GM04503 (cell line): ENCODE results near the gene MRPS22.
A peak's percentile ranks its signal among the peaks of the same experiment; 100 is the strongest.
"Not testable (repeated sequence)": the region's sequence is repeated elsewhere in the genome, so short reads cannot be mapped to it uniquely, and the experiment has no call there.

Experiments
- DNase-seq: peaks from one replicate; pipeline ENCODE4 v3.0.0-alpha.2; 2012; ENCODE audit warnings: low read depth

Gene MRPS22

DNA sequence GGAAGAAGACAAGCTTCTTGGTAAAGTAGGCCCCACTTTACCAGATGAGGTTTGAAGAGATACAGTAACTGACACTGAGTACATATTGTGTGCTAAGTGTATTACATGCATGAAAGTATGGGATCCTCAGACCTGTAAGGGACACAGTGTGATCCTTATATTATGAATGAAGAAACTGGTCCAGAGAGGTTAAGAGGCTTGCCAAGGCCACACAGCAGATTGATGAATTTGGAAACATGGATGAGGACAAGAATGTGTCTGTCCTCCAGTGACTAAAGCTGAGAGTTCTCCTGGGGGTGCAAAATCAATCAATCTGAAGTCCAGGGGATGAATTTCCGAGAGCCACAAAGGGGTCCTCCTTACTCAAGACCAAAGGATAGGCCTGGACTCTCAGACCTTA, 31.4 kb upstream of the MRPS22 start:
- no peak for DNase-seq

DNA sequence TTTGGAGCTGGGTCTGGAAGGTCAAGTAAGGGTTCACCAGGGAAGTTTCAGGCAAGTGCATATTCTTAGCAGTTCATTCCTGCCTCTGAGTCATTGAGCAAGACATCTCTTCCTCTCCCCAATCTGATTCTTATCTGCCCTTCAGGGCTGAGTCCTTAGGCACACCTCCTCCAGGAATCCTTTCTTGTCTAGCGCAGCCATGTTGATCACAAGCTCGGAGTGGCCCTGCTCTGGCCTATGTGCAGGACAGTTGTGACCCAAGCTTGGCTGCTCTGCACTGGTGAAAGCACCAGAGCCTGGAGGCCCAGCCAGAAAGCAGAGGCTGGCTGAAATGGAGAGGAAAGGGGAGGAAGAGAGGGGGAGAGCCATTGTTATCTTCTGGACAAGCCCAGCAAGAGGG, 30.9 kb upstream of the MRPS22 start:
- DNase-seq: no peak

DNA sequence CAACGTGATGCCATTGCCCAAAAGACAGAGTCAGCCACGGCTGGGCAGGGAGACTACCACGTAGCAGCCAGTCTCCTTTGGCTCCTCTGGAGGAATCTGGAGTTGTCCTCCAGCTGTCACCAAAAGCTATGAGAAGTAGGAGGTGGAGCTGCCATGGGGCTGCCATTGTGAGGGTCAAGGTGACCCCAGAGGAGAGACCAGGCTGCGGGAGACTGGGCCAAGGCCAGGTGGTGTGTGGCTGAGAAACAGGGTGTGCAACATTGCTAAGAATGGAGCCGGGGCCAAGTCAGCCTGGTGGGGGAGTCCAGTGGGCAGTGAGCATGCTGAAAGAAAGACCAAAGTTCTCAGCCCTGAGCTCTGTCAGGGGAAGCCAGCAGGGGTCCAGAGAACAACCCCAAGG, 29.9 kb upstream of the MRPS22 start:
- DNase-seq: no peak

DNA sequence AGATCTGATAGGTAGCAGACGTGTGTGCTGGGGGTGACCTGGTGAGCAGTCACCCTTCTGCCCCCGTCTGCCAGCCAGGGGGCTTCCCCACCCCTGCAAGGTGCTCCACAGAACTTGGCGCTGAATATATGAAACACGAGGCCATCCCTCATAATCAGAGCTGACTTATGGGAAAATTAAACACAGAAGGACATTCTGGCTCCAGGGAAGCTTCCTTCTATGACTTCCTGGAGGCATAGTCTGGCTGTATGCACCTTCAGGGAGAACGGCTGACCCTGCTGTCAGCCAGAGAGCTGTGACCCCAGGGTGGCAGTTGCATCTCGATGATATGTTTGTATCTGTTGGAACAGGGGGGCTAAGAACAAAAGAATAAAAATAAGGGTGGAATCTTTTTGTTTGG, 26.6 kb upstream of the MRPS22 start:
- no peak for DNase-seq

DNA sequence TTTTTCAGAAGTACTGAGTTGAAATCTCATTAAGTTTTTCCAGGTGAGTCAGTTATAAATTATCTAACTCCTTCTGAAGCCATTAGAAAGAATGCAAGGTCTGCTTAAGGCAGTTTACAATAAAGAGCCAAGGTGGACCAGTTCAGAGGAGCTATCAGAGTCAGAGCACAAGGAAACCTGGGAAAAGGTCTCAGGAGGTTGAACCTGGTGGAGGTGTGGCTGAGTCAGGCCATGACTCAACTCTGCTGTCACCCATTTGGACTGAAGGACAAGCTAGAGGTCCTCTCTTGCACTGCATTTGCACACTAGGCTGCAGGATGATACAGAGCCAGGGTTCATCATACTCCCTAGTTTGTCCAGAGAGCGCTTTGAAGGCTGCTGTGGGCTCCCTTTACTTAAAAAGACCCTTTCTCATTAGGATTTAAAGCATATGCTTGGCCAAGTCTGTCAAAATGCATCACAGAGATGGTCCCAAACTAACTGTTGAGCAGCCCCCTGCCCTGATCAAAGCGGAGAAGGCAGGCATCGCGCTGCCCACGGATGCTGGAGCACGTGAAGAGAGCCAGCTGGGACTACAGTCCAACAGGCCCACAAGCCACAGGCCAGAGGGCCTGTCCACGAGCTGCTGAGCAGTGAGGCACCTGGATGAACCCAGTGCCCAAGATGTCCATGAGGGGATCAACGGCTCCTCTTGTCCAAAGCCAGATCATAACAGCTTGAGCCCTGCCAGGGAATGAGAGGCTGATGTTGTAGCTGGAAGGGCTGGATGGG, 26.0 kb upstream of the MRPS22 start:
- DNase-seq: no peak

DNA sequence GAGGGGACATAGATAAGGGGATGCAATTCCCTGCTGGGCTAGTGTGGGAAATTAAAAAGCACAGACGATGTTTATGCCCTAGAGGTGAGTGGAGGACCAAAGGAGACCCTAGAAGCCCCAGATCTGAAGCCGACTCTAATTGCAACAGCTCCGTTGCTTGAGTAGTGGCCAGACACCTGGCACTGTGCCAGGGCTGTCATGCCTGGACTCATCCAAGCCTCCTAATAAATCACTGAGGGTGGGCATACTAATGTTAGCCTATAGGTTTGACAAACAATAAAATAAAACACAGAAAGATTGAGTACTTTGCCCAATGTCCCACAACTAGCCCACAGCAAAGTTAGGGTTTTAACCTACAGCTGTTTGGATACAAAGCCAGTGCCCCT, 25.4 kb upstream of the MRPS22 start:
- no peak for DNase-seq

DNA sequence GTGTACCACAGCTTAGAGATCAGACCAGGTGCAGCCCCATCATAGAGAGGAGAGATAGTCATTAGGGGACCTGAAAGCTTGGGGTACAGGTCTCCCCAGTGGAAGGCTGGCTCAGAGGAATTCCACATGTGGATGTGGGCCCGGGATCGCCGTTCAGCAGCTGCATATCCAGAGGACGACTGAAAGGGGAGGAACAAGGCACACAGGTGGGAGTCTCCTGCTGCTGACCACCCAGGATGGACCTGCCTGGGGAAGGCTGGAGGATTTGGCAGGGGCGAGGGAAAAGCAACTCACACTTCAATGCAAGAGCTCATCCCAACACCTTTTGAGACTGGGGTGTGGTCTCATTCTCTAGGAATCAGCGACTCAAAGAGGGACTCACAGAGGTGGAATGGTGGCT, 25.0 kb upstream of the MRPS22 start:
- no peak for DNase-seq

DNA sequence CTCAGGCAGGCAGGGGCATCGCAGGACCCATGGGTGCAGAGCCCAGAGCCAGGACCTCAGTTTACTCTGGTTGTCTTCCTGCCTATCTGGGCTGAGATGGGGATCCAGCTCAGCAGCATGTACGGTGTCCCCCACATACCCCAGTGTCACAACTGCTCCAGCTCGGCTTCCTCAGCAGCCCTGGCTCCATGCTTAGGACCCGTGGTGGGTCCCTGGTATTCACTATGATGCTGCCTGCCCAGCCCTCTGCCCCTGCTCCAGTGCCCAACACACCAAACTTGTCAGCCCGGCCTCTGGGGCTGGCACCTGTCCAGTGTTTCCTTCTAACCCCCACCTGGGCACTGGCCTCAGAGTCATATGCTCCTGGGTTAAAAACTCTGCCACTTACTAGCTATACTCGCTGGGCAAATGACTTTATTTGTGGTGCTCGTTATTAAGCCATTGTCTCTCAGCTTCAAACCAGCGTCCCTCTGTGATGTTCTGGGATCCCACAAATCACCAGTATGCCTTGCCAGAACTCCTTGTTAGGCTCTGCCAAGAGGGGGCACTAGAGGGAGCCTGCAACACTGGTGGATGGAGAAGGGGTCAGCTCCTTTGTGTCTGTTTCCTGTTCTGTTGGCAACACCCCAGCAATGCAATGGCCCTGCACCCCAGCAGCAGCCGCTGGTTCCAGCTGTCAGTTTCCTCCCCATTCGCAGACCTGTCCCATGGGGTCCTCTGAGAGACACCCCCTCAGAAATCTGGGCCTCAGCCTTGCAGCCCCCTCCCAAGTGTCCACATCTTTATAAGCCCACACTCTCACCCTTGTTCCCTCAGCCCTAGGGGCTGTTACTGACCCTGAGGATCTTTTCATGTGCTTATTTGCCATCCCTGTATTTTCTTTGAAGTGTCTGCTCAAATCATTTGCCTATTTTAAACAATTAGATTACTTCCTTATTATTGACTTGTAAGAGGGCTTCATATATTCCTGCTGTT, 24.1 kb upstream of the MRPS22 start:
- DNase-seq: no peak

DNA sequence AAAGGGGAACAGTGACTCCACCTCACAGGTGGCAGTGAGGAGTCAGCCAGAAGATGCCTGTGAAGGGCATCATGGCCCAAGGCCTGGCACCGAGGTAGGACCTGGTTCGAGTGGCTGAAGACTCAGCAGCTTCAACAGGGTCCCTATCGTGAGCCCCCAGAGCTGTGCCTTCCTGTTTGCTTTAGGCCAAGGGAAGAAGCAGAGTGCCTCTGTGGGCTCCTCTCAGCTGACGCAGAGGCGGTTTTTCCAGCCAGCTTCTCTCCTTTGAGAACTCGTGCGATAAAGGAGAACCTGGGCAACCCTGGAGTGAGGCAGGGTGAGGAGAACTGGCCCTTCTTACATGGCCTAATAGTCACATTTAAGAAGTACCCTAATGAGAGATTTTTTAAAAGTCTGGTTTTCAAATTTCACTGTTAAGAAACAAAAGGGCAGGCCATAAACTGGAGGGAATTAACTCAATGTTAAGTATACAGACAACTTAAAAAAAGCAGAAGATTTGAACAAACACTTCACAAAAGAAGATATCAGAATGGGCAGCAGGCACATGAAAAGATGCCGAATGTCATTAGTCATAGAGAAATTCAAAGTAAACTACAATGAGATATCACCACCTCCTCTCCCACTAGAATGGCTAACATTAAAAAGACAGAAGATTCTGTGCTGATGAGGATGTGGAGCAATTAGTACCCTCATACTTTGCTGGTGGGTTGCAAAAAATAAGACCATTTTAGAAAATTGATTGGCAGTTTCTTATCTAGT, 23.1 kb upstream of the MRPS22 start:
- no peak for DNase-seq

DNA sequence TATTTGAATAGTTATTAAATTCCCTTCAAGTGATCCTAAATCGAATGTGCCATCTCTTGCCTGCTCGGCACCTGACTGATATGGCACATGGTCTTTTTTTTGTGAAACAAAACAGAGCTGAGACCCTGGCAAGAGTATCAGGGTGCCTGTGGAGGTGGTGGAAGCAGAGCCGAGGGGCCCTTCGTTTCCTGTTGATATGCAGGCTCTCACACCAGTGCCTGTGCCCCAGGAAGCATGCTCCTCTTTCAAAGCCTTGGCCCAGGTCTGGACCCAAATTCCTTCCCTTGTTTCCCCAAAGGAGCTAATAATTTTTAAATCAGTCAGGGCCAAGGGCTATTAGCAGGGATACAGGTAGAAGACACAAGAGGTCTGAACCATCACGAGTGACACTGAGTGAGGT, 21.5 kb upstream of the MRPS22 start:
- DNase-seq: no peak

DNA sequence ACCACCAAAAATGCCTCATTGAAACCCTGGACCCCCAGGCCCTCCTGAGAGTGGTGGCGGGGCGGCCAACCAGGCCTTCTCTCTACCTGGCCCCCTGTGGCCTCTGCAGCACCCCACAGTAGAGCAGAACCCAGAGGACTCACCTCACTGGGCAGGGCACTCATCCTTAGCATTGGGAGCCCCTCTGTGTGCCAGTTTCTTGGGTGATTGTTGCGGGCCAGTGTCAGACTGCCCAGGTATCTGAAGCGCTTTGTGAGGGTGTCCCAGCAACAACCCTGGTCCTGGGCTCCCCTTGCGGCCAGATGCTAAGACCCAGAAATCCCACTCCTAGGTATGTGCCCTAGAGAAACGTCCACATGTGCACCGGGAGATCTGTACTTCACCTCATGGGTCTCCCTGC, 20.7 kb upstream of the MRPS22 start:
- no peak for DNase-seq

DNA sequence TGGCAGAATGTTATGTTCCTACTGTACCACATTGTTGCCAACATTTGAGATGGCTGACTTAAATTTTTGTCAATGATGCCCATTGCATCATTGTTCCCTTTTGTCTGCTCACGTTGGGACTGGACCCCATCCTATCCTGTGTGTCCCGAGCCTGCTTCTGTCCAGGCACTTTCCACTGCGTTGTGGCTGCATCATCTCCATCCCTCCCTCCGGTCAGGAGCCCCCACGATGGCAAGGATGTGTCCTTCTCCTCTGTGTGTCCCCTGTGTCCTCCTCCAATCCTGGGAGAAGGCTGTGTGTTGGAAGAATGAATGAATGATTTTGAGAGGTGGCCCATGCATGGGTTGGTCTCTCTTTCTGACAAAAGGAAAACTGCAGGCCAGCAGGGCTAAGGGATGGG, 19.4 kb upstream of the MRPS22 start:
- DNase-seq: no peak

DNA sequence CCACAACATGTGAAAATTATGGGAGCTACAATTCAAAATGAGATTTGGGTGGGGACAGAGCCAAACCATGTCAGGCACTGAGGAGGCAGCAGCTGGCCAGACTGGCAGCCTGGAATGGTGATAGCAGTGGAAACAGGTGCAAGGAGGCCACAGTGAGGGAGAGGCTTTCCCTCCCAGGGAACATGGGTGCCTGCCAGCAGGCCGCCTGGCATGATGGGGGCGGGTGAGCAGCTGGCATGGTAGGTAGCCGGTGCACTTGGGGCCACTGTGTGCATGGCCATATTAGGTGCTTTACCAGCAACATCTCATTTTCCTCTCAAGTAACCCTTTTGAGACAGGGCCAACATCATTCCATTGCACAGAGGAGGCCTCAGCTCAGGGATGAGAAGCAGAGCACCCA, 18.3 kb upstream of the MRPS22 start:
- no peak for DNase-seq

DNA sequence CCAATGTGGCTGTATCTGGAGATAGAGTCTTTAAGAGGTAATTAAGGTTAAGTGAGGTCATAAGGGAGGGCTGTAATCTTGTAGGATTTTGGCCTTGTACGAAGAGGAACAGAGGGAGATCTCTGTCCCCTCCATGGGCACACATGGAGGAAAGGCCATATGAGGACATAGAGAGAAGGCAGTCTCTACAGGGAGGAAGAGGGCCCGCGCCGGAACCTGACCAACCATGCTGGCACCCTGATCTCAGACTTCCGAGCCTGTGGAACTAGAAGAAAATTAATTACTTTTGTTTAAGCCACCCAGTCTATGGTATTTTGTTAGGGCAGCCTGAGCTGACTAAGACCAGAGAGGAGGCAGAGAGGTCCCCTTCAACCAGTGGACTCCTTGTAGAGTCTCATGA, 17.7 kb upstream of the MRPS22 start:
- no peak for DNase-seq

DNA sequence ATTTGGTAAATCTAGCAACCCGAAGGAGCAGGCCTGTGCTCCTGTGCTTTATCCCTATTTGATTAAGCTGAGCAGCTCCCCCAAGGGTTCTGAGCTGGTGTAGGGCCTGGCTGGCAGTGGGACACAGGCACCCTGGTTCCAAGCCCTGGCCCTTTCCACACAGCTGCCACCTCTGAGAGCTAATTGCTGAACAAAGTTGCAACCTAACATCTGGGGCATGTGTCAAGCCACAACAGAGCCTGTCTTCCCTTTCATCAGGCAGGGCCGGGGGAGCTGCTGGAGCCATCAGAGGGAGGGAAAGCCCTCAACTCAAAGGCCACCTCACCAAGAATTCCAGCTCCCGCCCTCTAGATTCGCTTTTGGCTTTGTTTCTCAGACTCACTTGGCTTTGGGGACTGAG, 17.1 kb upstream of the MRPS22 start:
- DNase-seq: no peak

DNA sequence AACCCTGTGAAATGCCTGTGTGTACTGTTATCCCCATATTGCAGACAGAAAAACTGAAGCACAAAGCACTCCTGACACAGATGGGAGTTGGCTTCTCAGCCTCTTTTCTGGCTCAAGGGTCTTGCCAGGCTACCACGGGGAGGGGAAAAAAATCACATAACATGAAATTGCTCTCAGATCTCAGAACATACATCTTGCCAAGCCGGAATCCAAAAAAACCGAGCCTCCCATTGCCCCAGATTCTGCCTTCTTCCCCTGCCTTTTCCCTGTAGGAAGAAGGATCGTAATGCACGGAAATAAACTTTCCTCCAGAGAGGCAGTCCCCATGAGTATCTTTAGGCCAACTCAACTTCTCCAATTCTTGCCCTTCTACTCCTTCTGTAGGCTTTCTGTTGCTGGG, 16.6 kb upstream of the MRPS22 start:
- no peak for DNase-seq

DNA sequence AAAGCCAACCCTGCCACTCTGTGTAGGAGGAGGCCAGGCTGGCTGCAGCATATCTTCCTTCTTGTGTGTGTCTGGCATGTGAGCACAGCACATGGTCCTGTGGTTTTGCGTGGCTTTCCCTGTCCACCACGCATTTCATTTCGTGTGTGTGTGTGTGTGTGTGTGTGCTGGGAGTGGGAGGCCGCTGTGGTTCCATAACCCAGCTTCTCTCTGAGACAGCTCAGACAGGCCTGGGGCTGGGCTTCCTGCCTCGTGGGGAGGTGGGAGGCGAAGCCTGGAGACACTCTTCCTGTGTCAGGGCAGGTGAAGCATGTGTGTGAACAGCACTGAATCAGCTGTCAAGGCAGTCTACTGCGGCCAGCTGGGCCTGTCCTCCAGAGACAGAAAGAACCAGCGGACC, 16.0 kb upstream of the MRPS22 start:
- DNase-seq: no peak

DNA sequence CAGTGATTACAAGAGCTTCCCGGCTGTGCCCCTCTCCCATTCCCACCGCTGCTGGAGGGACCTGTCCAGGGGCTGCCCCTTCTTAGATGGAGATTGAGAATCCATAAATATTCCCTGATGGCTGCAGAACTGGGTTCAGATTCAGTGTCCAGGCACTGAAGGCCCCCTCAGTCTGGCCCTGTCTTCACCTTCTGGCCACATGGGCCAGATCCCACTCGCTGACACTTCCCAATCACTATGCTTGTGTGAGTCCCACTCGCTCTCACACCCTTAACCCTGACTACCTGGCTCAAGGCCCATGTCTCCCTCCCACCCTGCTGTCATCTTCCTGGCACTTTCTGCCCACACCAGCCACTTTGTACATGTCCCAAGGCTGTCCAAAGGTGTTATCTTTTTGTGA, 15.5 kb upstream of the MRPS22 start:
- no peak for DNase-seq

DNA sequence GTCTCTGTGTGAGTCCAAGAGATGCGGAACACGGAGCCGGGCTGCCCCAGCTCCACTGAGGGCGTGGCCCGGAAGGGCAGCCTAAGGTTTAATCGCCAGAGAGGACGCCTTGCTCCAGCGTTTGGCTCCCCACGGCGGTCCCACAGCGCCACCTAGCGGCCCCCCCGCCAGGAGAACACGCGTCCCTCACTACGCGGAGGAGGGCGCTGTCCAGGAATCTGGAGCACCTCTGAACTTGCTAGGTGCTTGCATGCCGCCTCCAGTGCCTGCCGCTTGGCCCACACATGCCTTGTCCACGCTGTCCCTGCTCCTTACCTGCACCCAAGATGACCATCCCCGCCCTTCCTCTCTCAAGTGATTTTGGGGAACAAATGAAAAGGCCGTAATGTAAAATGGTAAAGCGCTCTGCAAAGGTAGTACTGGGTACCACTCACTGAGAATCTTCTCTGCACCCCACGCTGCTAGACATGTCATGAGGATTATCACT, 14.4 kb upstream of the MRPS22 start:
- peak; percentile 34 for DNase-seq

DNA sequence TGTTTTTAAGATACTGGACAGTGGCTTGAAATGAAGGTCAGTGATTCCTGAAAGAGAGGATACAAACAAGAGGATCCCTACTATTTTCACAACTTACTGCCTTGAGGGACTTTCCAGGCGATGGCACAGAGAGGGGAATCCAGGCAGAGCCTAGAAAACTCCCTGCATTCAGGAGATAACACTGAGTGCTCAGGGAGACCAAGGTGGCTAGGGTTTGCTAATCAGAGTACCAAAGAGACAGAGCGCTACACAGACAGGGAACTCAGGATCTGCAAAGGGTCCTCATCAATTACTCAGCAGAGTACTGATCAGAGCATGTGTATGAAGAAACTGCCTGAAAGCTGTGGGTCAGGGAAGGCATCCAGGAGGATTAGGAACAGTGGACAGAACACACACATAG, 11.7 kb upstream of the MRPS22 start:
- no peak for DNase-seq

DNA sequence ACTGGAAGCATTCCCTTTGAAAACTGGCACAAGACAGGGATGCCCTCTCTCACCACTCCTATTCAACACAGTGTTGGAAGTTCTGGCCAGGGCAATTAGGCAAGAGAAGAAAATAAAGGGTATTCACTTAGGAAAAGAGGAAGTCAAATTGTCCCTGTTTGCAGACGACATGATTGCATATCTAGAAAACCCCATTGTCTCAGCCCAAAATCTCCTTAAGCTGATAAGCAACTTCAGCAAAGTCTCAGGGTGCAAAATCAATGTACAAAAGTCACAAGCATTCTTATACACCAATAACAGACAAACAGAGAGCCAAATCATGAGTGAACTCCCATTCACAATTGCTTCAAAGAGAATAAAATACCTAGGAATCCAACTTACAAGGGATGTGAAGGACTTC, 9.1 kb upstream of the MRPS22 start:
- DNase-seq: not testable (repeated sequence)

DNA sequence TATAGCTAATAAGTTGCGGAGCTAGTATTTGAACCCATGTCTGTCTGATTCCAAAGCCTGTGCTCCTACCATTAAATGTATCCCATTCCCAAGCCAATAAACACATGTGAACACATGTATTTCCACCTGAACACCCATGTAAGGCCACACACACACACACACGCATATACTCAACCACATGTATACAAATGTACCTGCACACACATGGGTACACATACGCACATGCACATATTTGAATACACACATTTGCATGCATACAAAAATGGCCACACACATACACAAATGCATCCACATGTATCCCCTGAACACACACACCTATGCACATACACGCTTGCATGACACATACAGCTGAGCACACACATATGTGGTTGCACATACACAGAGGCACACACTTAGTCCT, 5.4 kb upstream of the MRPS22 start:
- DNase-seq: no peak
